Breast epithelium (tissue), 3 donors: ENCODE data around the gene LZTFL1.

Experiments used
- CTCF ChIP-seq, 3 donors: fragments of 450-650 bp; IDR thresholded peaks; one replicate each; pipeline ENCODE4 v1.5.1; 2016 to 2017; ENCODE audit warnings: antibody characterized with exemption in 3 of 3, mild to moderate bottlenecking in 3 of 3, moderate library complexity in 3 of 3
- POLR2A ChIP-seq: fragments of 450-650 bp; IDR thresholded peaks from one replicate; pipeline ENCODE4 v1.6.1; 2016; ENCODE audit warnings: antibody characterized with exemption, mild to moderate bottlenecking, moderate library complexity

GRCh38 chr3:45872569-45872968 is 30.6 kb upstream of the LZTFL1 start:
- TF ChIP-seq CTCF (IDR thresholded peaks at IDR 0.05) (no peak), POLR2A (no peak)
